ENCODE data around the gene ACOT7.

DNA sequence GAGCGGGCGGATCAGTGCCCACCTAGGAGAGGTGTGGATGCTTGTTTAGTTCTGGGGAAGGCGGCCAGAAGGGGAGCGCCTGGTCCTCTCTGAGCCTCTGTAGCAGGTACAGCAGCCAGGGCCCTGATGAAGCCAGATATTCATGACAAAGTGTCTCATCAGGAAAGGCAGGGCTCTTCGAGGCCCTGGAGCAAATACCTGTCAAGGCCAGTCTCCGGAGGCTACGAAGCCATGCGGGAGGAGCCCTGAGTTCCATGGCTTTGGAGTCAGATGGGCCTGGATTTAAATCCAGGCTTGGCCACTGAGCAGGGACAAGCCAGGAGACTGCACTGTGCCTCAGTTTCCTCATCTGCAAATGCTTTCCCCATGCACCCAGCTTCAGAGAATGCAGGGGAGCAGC lies 107.3 kb downstream of the ACOT7 start:
- TF ChIP-seq, protein P1, sequence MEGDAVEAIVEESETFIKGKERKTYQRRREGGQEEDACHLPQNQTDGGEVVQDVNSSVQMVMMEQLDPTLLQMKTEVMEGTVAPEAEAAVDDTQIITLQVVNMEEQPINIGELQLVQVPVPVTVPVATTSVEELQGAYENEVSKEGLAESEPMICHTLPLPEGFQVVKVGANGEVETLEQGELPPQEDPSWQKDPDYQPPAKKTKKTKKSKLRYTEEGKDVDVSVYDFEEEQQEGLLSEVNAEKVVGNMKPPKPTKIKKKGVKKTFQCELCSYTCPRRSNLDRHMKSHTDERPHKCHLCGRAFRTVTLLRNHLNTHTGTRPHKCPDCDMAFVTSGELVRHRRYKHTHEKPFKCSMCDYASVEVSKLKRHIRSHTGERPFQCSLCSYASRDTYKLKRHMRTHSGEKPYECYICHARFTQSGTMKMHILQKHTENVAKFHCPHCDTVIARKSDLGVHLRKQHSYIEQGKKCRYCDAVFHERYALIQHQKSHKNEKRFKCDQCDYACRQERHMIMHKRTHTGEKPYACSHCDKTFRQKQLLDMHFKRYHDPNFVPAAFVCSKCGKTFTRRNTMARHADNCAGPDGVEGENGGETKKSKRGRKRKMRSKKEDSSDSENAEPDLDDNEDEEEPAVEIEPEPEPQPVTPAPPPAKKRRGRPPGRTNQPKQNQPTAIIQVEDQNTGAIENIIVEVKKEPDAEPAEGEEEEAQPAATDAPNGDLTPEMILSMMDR (IDR thresholded peaks at IDR 0.05) = no peak
- no peak for TF ChIP-seq POLR2A (IDR thresholded peaks at IDR 0.05)

Measured in lower leg skin (tissue), 3 donors.